ENCODE results near the gene AGPAT1. TPM values are rescaled to one million over a fixed set of nuclear protein-coding genes. Genes with fewer than 3 reads are reported as not detected.

AGPAT1 gene
- total RNA-seq, 1 experiment from 2014 or later = 55.6 TPM

- ATAC-seq (no peak), DNase-seq (ENCODE audit: low read depth, low spot score) (no peak)
- intact Hi-C loops (cut with micrococcal nuclease) = no loop called here
- H3K9me3 ChIP-seq (ENCODE audit: control insufficient read depth in 1 of 2, insufficient read depth in 1 of 2, low read depth in 1 of 2, low read length in 2 of 2) = no peaks in the 10 kb centered on the region
- H3K9ac ChIP-seq (ENCODE audit: low read length) = no peak overlapping the region
- CTCF ChIA-PET = no interaction called here
- H4K20me1 ChIP-seq (ENCODE audit: insufficient read depth) = no peaks in the 10 kb centered on the region
- H3K4me2 ChIP-seq (ENCODE audit: low read length) = no peak overlapping the region
- BruUV-seq (replicated peaks) = no TSS peak
- no peaks in the 10 kb centered on the region for H3K79me2 ChIP-seq (ENCODE audit: insufficient read depth, low read length)
- no peaks in the 10 kb centered on the region for H3K4me1 ChIP-seq (ENCODE audit: control insufficient read depth in 1 of 2, insufficient read depth in 2 of 2, low read length in 2 of 2)
- TF ChIP-seq SIN3A (IDR thresholded peaks at IDR 0.05; ENCODE audit: low read depth) (no peak), EGR1 (IDR thresholded peaks at IDR 0.05; ENCODE audit: low read depth) (no peak), POLR2AphosphoS5 (IDR thresholded peaks at IDR 0.05; ENCODE audit: low read depth, low read length) (no peak), ELF1 (IDR thresholded peaks at IDR 0.05; ENCODE audit: borderline replicate concordance, low read depth) (no peak), CEBPB (IDR thresholded peaks at IDR 0.05; ENCODE audit: low read depth) (no peak), SRF (IDR thresholded peaks at IDR 0.05; ENCODE audit: low read depth) (no peak), FOSL1 (IDR thresholded peaks at IDR 0.05; ENCODE audit: low read depth) (no peak), REST (IDR thresholded peaks at IDR 0.05; ENCODE audit: low read depth) (no peak), EZH2 (IDR thresholded peaks at IDR 0.05) (no peak), TCF7L2 (IDR thresholded peaks at IDR 0.05; ENCODE audit: borderline replicate concordance, extremely low read depth, insufficient read depth, insufficient read length) (no peak), JUND (IDR thresholded peaks at IDR 0.05) (no peak), EZH2phosphoT487 (IDR thresholded peaks at IDR 0.05; ENCODE audit: borderline replicate concordance) (no peak), YY1 (IDR thresholded peaks at IDR 0.05; ENCODE audit: extremely low read depth, insufficient replicate concordance, low read depth, low read length) (no peak), ZFX (IDR thresholded peaks at IDR 0.05) (no peak)
- TF ChIP-seq, protein P1, sequence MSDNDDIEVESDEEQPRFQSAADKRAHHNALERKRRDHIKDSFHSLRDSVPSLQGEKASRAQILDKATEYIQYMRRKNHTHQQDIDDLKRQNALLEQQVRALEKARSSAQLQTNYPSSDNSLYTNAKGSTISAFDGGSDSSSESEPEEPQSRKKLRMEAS (IDR thresholded peaks at IDR 0.05) = no peak
- TF ChIP-seq, protein P2, sequence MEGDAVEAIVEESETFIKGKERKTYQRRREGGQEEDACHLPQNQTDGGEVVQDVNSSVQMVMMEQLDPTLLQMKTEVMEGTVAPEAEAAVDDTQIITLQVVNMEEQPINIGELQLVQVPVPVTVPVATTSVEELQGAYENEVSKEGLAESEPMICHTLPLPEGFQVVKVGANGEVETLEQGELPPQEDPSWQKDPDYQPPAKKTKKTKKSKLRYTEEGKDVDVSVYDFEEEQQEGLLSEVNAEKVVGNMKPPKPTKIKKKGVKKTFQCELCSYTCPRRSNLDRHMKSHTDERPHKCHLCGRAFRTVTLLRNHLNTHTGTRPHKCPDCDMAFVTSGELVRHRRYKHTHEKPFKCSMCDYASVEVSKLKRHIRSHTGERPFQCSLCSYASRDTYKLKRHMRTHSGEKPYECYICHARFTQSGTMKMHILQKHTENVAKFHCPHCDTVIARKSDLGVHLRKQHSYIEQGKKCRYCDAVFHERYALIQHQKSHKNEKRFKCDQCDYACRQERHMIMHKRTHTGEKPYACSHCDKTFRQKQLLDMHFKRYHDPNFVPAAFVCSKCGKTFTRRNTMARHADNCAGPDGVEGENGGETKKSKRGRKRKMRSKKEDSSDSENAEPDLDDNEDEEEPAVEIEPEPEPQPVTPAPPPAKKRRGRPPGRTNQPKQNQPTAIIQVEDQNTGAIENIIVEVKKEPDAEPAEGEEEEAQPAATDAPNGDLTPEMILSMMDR (IDR thresholded peaks at IDR 0.05 in 2 of 3, conservative IDR thresholded peaks at IDR 0.05 in 1 of 3; ENCODE audit: borderline replicate concordance in 1 of 3, insufficient read depth in 1 of 3, low read depth in 2 of 3, low read length in 2 of 3) = no peak
- H3K36me3 ChIP-seq (ENCODE audit: control insufficient read depth in 1 of 2, insufficient read depth in 2 of 2, low read length in 2 of 2) = no peaks in the 10 kb centered on the region
- no peak overlapping the region for H3K4me3 ChIP-seq (replicated peaks in 1 of 2; ENCODE audit: low read depth in 1 of 2, low read length in 2 of 2)
- RAD21 ChIA-PET (ENCODE audit: low non-redundant PET in 1 of 2, low total read pairs in 2 of 2, uncharacterized antibody in 2 of 2, unreplicated experiment in 2 of 2) = no interaction called here
- no peaks in the 10 kb centered on the region for H3K27me3 ChIP-seq (ENCODE audit: insufficient read depth, low read length)
- POLR2A ChIA-PET = interaction anchor here (0.8 kb wide), 1 partner anchor 17 kb away, joined by 3 read pairs; no protein-coding TSS in a partner anchor
- H2AFZ ChIP-seq (ENCODE audit: low read depth, low read length, poor library complexity, severe bottlenecking) = no peak overlapping the region
- no peaks in the 10 kb centered on the region for H3K9me2 ChIP-seq (ENCODE audit: insufficient read depth)
- no peak overlapping the region for H3K27ac ChIP-seq (ENCODE audit: low read depth, low read length)
These were observed 46.7 kb upstream of the AGPAT1 start for GRCh38 chr6:32222333-32223230.

All from HCT116 (cell line).